LNCaP clone FGC (cell line): ENCODE measurements around the gene CKAP2.
"Not testable (repeated sequence)": the region's sequence is repeated elsewhere in the genome, so short reads cannot be mapped to it uniquely, and the experiment has no call there.

Source experiments
- DNase-seq: peaks from one replicate; pipeline ENCODE4 v3.0.0-alpha.2; 2011; ENCODE audit warnings: low read depth
- H3K4me3 ChIP-seq: 2 replicates; pipeline ENCODE4 v1.5.1; 2011; ENCODE audit warnings: mild to moderate bottlenecking, low read depth, low read length, control low read depth

CKAP2 gene

GRCh38 chr13:52497979-52498378 lies 42.7 kb downstream of the CKAP2 start:
- not testable (repeated sequence) for DNase-seq

DNA sequence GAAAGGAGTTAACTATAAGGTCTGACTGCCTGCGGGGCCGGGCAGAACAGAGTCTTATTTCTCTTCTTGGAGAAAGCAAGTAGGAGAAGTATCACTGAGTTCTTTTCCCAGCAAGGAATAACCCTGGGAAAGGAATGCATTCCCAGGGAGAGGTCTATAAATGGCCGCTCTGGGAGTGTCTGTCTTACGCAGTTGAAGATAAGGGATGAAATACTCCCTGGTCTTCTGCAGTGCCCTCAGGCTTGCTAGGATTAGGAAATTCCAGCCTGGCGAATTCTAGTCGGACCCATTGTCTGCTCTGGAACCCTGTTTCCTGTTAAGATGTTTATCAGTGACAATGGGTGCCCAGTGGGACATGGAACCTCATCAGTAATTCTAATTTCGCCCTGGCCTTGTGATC lies 47.0 kb downstream of the CKAP2 start:
- not testable (repeated sequence) for DNase-seq, H3K4me3 ChIP-seq

More at GRCh38 chr13:52497979-52498378, 42.7 kb downstream of the CKAP2 start:
- H3K4me3 ChIP-seq: not testable (repeated sequence)

DNA sequence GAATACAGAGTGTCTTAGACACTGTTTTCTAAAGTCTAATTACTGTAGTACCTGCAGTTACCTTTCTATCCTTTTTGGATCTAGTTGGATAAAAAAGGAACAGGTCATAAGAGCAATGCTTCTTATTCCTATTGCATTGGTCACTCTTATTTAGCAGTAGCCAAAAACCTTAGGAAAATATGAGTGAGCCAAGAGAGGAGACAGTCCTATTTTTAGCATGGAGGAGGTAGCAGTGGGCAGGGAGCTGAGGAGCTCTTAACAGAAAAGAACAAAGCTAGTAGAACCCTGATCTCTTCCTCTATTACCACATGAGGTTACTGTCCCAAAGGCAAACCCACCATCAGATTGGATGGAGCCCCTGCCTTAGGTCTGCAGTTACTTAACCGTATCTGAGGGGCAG lies 50.6 kb downstream of the CKAP2 start:
- DNase-seq, H3K4me3 ChIP-seq: not testable (repeated sequence)

GRCh38 chr13:52509532-52509931 lies 54.3 kb downstream of the CKAP2 start:
- not testable (repeated sequence) for DNase-seq, H3K4me3 ChIP-seq

DNA sequence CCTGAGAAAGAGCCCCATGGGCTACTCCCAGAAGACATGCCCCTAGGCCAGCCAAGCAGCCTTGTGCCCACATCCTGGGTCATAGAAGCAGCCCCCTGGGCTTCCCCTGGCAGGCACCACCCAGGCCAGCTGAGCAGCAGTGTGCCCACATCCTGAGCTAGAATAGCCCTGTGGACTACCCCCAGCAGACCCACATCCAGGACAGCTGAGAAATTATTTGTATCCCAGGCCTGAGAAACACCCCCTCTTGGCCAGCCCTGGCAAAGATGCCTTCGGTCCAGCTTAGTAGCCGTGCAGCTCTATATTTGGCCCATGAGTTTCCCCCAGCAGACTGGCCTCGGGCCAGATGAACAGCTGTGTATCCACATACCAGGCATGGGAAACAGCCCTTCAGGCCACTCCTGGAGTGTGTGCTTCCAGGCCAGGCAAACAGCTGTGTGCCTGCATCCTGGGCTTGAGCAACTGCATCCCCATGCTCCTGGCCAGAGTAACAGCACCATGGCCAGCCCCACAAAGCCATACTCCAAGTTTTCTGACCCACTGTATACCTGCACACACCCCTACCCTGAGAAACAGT lies 55.0 kb downstream of the CKAP2 start:
- not testable (repeated sequence) for H3K4me3 ChIP-seq, DNase-seq

DNA sequence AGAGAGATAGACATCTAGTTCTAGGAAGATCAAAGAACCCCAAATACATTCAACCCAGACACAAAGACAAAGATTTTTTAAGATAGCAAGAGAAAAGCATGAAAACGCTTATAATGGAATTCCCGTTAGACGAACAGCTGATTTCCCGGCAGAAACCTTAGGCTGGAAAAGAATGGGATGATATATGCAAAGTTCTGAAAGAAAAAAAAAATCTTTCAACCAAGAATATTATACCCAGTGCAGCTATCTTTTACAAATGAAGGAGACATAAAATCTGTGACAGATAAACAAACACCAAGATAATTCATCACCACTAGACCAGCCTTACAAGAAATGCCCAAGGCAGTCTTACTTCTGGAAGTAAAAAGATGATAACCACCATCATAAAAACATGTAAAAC lies 56.3 kb downstream of the CKAP2 start:
- DNase-seq, H3K4me3 ChIP-seq: not testable (repeated sequence)

- not testable (repeated sequence) for DNase-seq, H3K4me3 ChIP-seq
Observed at GRCh38 chr13:52513957-52514596, 58.8 kb downstream of the CKAP2 start.

- DNase-seq, H3K4me3 ChIP-seq: not testable (repeated sequence)
Observed at GRCh38 chr13:52523323-52523722, 68.0 kb downstream of the CKAP2 start.
